GM12801 (cell line): Measurements from ENCODE around the gene GRIPAP1.

Experiments used
- CTCF ChIP-seq: IDR thresholded peaks from one replicate; pipeline ENCODE4 v1.5.1; 2011; ENCODE audit warnings: control low read depth; ENCODE audit not compliant: insufficient read length; ENCODE audit errors: extremely low read depth

The GRIPAP1 gene

DNA sequence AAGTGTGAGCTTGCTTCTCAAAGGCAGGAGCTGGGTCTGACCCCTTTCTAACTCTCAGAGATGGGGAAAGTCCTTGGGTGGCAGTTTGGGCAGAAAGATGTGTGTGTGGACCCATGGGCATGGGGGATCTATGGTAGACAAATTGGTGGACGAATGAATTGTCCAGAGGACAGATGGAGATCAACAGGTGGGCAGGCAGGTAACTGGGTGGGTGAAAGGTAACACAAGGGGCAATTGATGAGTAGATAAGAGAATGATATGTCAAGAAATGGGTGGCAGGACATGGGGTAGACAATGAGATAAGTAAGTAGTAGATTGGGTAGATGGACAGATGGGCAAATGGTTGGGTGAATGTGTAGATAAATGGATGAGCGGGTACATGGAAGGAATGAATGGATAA is 27.5 kb downstream of the GRIPAP1 start:
- TF ChIP-seq CTCF, result no peak

- TF ChIP-seq CTCF, result no peak
Measured at GRCh38 chrX:48974033-48974432, 28.0 kb downstream of the GRIPAP1 start.

GRCh38 chrX:48972220-48973164 is 29.6 kb downstream of the GRIPAP1 start:
- TF ChIP-seq CTCF, result no peak

- TF ChIP-seq CTCF, result no peak
Measured at GRCh38 chrX:48971249-48972219, 30.5 kb downstream of the GRIPAP1 start, which contains the start of gene KCND1. Gene KCND1, minus strand, starts transcription at chrX:48971844. Its CDS starts 1,573 bp downstream, at chrX:48970271.

- TF ChIP-seq CTCF, result no peak
Measured at GRCh38 chrX:48969471-48969870, 32.6 kb downstream of the GRIPAP1 start.

DNA sequence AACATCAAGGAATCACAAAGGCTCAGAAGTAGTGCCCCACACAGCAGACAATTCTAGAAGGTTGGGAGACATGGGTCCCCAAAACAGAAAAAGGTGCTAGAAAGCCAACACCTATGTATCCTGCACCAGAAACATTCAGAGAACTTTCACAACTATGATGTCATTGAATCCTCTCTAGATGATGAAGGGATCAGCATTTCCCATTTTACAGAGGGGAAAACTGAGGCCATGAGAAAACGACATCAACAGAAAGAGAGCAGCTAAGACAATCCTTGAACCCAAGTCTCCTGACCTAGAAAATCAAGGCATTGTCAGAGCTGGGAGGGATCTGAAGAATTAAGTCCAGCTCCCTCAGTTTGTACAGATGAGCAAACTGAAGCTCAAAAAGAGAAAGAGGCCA is 33.7 kb downstream of the GRIPAP1 start:
- TF ChIP-seq CTCF, result no peak
